GM06990 (cell line): ENCODE results near the gene C16orf95.
A peak's percentile ranks its signal among the peaks of the same experiment; 100 is the strongest.

Source experiments
- DNase-seq: peaks from one replicate; pipeline ENCODE4 v3.0.0-alpha.2; 2011; ENCODE audit not compliant: insufficient read length; ENCODE audit errors: extremely low read depth
- H3K27me3 ChIP-seq: replicated peaks from 2 replicates; pipeline ENCODE4 v1.6.0; 2011; ENCODE audit warnings: low read length; ENCODE audit not compliant: control insufficient read depth, insufficient read depth
- H3K36me3 ChIP-seq: 2 replicates; pipeline ENCODE4 v1.5.1; 2011; ENCODE audit warnings: low read length; ENCODE audit not compliant: control insufficient read depth, insufficient read depth
- H3K4me3 ChIP-seq: replicated peaks from 2 replicates; pipeline ENCODE4 v1.5.1; 2011; ENCODE audit warnings: low read depth, mild to moderate bottlenecking, control low read depth, low read length
- TF ChIP-seq, protein P1 (sequence below): IDR thresholded peaks from 2 replicates; pipeline ENCODE4 v1.5.1; 2011; ENCODE audit warnings: low read length, control low read depth, mild to moderate bottlenecking, inconsistent platforms; ENCODE audit not compliant: insufficient read depth, poor library complexity, severe bottlenecking

C16orf95 gene

DNA sequence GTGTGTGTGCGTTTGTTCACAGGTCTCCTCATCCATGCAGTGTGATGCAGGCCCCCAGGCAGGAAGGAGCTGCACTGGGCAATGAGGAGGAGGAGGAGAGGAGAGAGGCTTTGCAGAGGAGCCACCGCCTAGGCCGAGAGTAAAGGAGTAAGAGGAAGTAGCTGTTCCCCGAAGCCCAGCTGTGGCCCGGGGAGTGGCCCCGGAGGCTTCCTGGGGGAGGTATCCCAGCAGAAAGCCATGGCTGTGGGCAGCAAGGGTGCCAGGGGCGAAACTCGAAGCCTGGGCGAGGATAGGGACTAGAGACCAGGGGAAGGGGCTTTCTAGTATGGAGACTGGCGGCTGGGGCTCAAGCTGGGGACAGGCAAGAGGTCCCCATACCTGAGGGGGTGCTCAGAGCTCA, 12.2 kb downstream of the C16orf95 start:
- Histone ChIP-seq H3K27me3 (no peaks in the 10 kb centered on the region), H3K4me3 (no peak overlapping the region), H3K36me3 (no peaks in the 10 kb centered on the region)
- TF ChIP-seq, protein P1, sequence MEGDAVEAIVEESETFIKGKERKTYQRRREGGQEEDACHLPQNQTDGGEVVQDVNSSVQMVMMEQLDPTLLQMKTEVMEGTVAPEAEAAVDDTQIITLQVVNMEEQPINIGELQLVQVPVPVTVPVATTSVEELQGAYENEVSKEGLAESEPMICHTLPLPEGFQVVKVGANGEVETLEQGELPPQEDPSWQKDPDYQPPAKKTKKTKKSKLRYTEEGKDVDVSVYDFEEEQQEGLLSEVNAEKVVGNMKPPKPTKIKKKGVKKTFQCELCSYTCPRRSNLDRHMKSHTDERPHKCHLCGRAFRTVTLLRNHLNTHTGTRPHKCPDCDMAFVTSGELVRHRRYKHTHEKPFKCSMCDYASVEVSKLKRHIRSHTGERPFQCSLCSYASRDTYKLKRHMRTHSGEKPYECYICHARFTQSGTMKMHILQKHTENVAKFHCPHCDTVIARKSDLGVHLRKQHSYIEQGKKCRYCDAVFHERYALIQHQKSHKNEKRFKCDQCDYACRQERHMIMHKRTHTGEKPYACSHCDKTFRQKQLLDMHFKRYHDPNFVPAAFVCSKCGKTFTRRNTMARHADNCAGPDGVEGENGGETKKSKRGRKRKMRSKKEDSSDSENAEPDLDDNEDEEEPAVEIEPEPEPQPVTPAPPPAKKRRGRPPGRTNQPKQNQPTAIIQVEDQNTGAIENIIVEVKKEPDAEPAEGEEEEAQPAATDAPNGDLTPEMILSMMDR: no peak
- no peak for DNase-seq

DNA sequence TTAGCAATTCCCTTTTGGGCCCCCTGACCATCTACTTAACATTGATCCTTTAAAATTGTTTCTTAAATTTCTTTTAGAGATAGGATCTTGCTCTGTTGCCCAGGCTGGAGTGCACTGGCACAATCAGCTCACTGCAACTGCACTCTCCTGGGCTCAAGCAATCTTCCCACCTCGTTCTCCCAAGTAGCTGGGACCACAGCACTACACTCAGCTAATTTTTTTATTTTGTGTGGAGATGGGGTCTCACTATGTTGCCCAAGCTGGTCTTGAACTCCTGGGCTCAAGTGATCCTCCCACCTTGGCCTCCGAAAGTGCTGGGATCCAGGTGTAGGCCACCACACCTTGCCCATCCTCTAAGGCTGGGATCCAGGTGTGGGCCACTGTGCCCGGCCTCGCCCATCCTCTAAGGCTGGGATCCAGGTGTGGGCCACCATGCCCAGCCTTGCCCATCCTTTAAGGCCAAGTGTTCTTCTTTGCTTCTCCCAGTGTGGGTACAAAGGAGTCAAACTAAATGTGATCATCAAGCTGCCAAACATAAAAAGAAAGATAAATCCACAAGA, 13.2 kb downstream of the C16orf95 start:
- Histone ChIP-seq H3K36me3 (no peaks in the 10 kb centered on the region), H3K4me3 (no peak overlapping the region), H3K27me3 (no peaks in the 10 kb centered on the region)
- no peak for DNase-seq
- TF ChIP-seq, protein P1: no peak

DNA sequence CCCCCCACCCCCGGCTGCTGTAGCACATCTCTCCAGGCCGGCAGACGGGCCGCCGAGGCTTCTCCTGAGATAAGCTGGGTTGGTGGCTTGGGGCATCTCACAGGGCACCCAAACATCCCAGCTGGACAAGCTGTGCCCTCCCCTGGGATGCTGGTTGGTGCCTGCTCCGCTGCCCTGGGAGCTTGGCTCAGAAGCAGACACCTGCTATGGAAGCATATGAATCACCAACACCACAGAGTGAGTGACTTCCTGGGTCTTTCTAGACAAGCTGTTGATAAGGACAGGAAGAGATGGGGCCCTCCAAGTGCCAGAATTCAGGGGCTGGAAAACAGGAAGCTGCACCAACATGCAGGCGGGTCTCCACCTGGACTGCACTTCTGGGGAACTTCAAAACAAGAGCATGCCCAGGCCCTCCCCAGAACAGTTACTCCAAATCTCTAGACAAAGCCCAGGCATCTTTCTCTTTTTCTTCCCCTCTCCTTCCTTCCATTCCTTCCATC, 13.7 kb downstream of the C16orf95 start:
- no peaks in the 10 kb centered on the region for H3K36me3 ChIP-seq
- TF ChIP-seq, protein P1: no peak
- DNase-seq: no peak
- no peaks in the 10 kb centered on the region for H3K27me3 ChIP-seq
- H3K4me3 ChIP-seq: no peak overlapping the region

DNA sequence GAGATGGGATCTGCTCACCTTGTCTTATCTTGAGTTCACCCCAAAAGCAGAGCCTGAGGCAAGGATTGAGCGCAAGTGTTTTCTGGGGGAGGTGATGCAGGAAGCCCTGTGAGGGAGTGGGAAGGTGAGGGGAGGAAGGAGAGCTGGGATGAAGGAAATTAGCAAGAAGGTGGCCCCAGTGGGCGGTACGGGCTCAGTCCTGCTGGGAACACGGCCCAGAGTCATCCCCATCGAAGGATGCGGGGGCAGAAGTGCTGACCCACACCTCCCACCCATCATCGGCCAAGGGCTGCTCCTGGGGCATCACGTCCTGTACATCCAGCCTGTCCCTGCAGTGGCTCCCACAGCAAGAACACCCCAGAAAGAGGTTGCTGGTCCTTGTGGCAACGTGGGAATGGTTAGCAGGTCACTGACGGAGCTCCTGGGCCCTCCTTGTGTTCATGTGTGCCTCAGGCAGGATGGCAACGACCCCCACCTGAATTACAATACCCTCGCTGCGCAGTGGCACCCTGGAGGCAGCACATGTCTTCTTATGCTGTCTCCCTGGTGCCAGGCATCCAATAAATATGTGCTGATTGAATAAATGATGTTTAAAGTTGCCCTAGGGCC, 18.2 kb downstream of the C16orf95 start:
- no peak for DNase-seq
- Histone ChIP-seq H3K4me3 (no peak overlapping the region), H3K27me3 (no peaks in the 10 kb centered on the region), H3K36me3 (no peaks in the 10 kb centered on the region)
- TF ChIP-seq, protein P1: no peak

DNA sequence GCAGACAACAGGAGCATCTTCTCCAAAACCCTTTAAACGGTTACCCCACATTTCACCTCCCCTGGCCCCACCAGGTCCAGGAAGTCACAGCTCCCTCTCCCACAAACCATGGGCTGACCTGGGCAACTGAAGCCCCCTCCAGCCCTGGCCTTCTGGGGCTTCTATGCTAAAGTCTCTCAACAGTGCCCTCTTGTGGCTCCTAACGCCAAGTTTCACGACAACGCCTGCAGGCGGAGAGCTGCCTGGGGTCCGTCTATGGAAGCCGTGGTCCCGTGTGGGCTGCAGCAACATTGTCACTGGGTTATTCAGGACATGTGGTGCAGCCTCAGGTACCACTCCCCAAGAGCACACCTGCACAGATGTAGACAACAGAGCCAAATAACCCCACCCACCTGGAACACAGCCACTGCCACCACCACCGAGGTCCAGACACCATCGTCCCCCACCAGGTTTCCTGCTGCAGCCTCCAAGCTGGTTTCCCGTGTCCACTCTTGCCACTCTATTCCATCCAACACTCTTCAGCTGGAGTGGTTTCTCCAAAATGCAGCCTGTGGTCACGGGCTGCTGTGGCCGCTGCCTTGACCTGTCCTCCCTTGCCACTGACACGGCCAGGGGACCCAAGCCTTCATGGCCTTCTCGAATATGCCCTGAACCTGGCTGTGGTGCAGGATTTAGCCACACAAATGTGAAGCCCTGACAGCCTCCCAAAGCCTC, 19.1 kb downstream of the C16orf95 start:
- no peak for DNase-seq

More for the DNA sequence above, 19.1 kb downstream of the C16orf95 start:
- TF ChIP-seq, protein P1: peak; percentile 73
- Histone ChIP-seq H3K4me3 (no peak overlapping the region), H3K27me3 (no peaks in the 10 kb centered on the region), H3K36me3 (no peaks in the 10 kb centered on the region)
